ENCODE measurements around the gene FPR3.

FPR3 gene

GRCh38 chr19:51809787-51810186 is 14.8 kb downstream of the FPR3 start:
- no peak overlapping the region for H3K27ac Mint-ChIP-seq
- peaks cover 3% of the 10 kb centered on the region for H3K4me1 Mint-ChIP-seq (ENCODE audit: low read depth)
- no peak overlapping the region for H3K4me3 Mint-ChIP-seq
- H3K27me3 Mint-ChIP-seq: peaks cover 4% of the 10 kb centered on the region
- H3K36me3 Mint-ChIP-seq: peaks cover 4% of the 10 kb centered on the region
- H3K9me3 Mint-ChIP-seq (ENCODE audit: low read depth): peaks cover 11% of the 10 kb centered on the region

GRCh38 chr19:51810223-51810622 is 15.3 kb downstream of the FPR3 start:
- Mint-ChIP-seq H3K36me3 (peaks cover 4% of the 10 kb centered on the region), H3K9me3 (ENCODE audit: low read depth) (peaks cover 11% of the 10 kb centered on the region), H3K27me3 (peaks cover 4% of the 10 kb centered on the region), H3K27ac (no peak overlapping the region), H3K4me1 (ENCODE audit: low read depth) (peaks cover 3% of the 10 kb centered on the region), H3K4me3 (no peak overlapping the region)

- Mint-ChIP-seq H3K27ac (no peak overlapping the region), H3K4me3 (no peak overlapping the region), H3K4me1 (ENCODE audit: low read depth) (peaks cover 3% of the 10 kb centered on the region), H3K36me3 (peaks cover 7% of the 10 kb centered on the region), H3K27me3 (peaks cover 4% of the 10 kb centered on the region), H3K9me3 (ENCODE audit: low read depth) (peaks cover 11% of the 10 kb centered on the region)
Observed at GRCh38 chr19:51811344-51811743, 16.4 kb downstream of the FPR3 start.

GRCh38 chr19:51815043-51815442 is 20.1 kb downstream of the FPR3 start:
- no peak overlapping the region for H3K27ac Mint-ChIP-seq
- peaks cover 21% of the 10 kb centered on the region for H3K36me3 Mint-ChIP-seq

GRCh38 chr19:51816711-51817110 is 21.8 kb downstream of the FPR3 start:
- Mint-ChIP-seq H3K27me3 (peaks cover 6% of the 10 kb centered on the region), H3K36me3 (peaks cover 21% of the 10 kb centered on the region), H3K9me3 (ENCODE audit: low read depth) (peaks cover 28% of the 10 kb centered on the region), H3K4me1 (ENCODE audit: low read depth) (no peaks in the 10 kb centered on the region), H3K4me3 (no peak overlapping the region), H3K27ac (no peak overlapping the region)

More at GRCh38 chr19:51815043-51815442, 20.1 kb downstream of the FPR3 start:
- Mint-ChIP-seq H3K4me3 (no peak overlapping the region), H3K27me3 (peaks cover 6% of the 10 kb centered on the region), H3K9me3 (ENCODE audit: low read depth) (peaks cover 28% of the 10 kb centered on the region), H3K4me1 (ENCODE audit: low read depth) (no peaks in the 10 kb centered on the region)

- Mint-ChIP-seq H3K27ac (no peak overlapping the region), H3K4me1 (ENCODE audit: low read depth) (no peaks in the 10 kb centered on the region), H3K4me3 (no peak overlapping the region), H3K27me3 (peaks cover 3% of the 10 kb centered on the region), H3K36me3 (peaks cover 17% of the 10 kb centered on the region), H3K9me3 (ENCODE audit: low read depth) (peaks cover 41% of the 10 kb centered on the region)
Observed at GRCh38 chr19:51820011-51820410, 25.1 kb downstream of the FPR3 start.

GRCh38 chr19:51820831-51821446 is 26.0 kb downstream of the FPR3 start:
- peaks cover 17% of the 10 kb centered on the region for H3K36me3 Mint-ChIP-seq
- no peak overlapping the region for H3K4me3 Mint-ChIP-seq
- peaks cover 41% of the 10 kb centered on the region for H3K9me3 Mint-ChIP-seq (ENCODE audit: low read depth)
- H3K27ac Mint-ChIP-seq: no peak overlapping the region
- peaks cover 3% of the 10 kb centered on the region for H3K27me3 Mint-ChIP-seq
- H3K4me1 Mint-ChIP-seq (ENCODE audit: low read depth): no peaks in the 10 kb centered on the region

GRCh38 chr19:51821456-51821855 is 26.5 kb downstream of the FPR3 start:
- Mint-ChIP-seq H3K4me1 (ENCODE audit: low read depth) (no peaks in the 10 kb centered on the region), H3K4me3 (no peak overlapping the region), H3K27ac (no peak overlapping the region), H3K9me3 (ENCODE audit: low read depth) (peaks cover 45% of the 10 kb centered on the region), H3K27me3 (peaks cover 3% of the 10 kb centered on the region), H3K36me3 (peaks cover 17% of the 10 kb centered on the region)

GRCh38 chr19:51821921-51822320 is 27.0 kb downstream of the FPR3 start:
- Mint-ChIP-seq H3K27ac (no peak overlapping the region), H3K4me3 (no peak overlapping the region), H3K36me3 (peaks cover 19% of the 10 kb centered on the region), H3K9me3 (ENCODE audit: low read depth) (peaks cover 50% of the 10 kb centered on the region), H3K4me1 (ENCODE audit: low read depth) (no peaks in the 10 kb centered on the region), H3K27me3 (peaks cover 3% of the 10 kb centered on the region)

GRCh38 chr19:51822325-51822724 is 27.4 kb downstream of the FPR3 start:
- Mint-ChIP-seq H3K9me3 (ENCODE audit: low read depth) (peaks cover 51% of the 10 kb centered on the region), H3K27me3 (peaks cover 3% of the 10 kb centered on the region), H3K4me1 (ENCODE audit: low read depth) (no peaks in the 10 kb centered on the region), H3K36me3 (peaks cover 23% of the 10 kb centered on the region), H3K27ac (no peak overlapping the region), H3K4me3 (no peak overlapping the region)

GRCh38 chr19:51822946-51823345 is 28.0 kb downstream of the FPR3 start:
- Mint-ChIP-seq H3K27ac (no peak overlapping the region), H3K36me3 (peaks cover 24% of the 10 kb centered on the region), H3K9me3 (ENCODE audit: low read depth) (peaks cover 57% of the 10 kb centered on the region)

GRCh38 chr19:51824281-51825005 is 29.5 kb downstream of the FPR3 start:
- Mint-ChIP-seq H3K36me3 (peaks cover 17% of the 10 kb centered on the region), H3K9me3 (ENCODE audit: low read depth) (peaks cover 48% of the 10 kb centered on the region), H3K27me3 (peaks cover 1% of the 10 kb centered on the region), H3K4me1 (ENCODE audit: low read depth) (no peaks in the 10 kb centered on the region), H3K27ac (no peak overlapping the region), H3K4me3 (no peak overlapping the region)

More at GRCh38 chr19:51822946-51823345, 28.0 kb downstream of the FPR3 start:
- Mint-ChIP-seq H3K4me3 (no peak overlapping the region), H3K27me3 (peaks cover 3% of the 10 kb centered on the region), H3K4me1 (ENCODE audit: low read depth) (no peaks in the 10 kb centered on the region)

- Mint-ChIP-seq H3K9me3 (ENCODE audit: low read depth) (peaks cover 46% of the 10 kb centered on the region), H3K27ac (no peak overlapping the region), H3K27me3 (no peaks in the 10 kb centered on the region), H3K4me1 (ENCODE audit: low read depth) (no peaks in the 10 kb centered on the region), H3K4me3 (no peak overlapping the region), H3K36me3 (peaks cover 29% of the 10 kb centered on the region)
Observed at GRCh38 chr19:51830274-51830673, 35.3 kb downstream of the FPR3 start.

- Mint-ChIP-seq H3K4me3 (no peak overlapping the region), H3K27me3 (no peaks in the 10 kb centered on the region), H3K36me3 (peaks cover 29% of the 10 kb centered on the region), H3K27ac (no peak overlapping the region), H3K4me1 (ENCODE audit: low read depth) (no peaks in the 10 kb centered on the region), H3K9me3 (ENCODE audit: low read depth) (peaks cover 30% of the 10 kb centered on the region)
Observed at GRCh38 chr19:51837145-51837544, 42.2 kb downstream of the FPR3 start.

GRCh38 chr19:51861870-51862622 is 67.1 kb downstream of the FPR3 start:
- H3K27ac Mint-ChIP-seq: no peak overlapping the region
- H3K27me3 Mint-ChIP-seq: no peaks in the 10 kb centered on the region
- H3K4me1 Mint-ChIP-seq (ENCODE audit: low read depth): no peaks in the 10 kb centered on the region
- H3K9me3 Mint-ChIP-seq (ENCODE audit: low read depth): peaks cover 32% of the 10 kb centered on the region
- peaks cover 44% of the 10 kb centered on the region for H3K36me3 Mint-ChIP-seq
- no peak overlapping the region for H3K4me3 Mint-ChIP-seq
